Measurements from ENCODE around the gene CLK2. TPM values are rescaled to one million over a fixed set of nuclear protein-coding genes. Genes with fewer than 3 reads are reported as not detected.
"Not testable (repeated sequence)": the region's sequence is repeated elsewhere in the genome, so short reads cannot be mapped to it uniquely, and the experiment has no call there.

The CLK2 gene
- total RNA-seq, 2 experiments from 2014 or later: 110 to 112 TPM

DNA sequence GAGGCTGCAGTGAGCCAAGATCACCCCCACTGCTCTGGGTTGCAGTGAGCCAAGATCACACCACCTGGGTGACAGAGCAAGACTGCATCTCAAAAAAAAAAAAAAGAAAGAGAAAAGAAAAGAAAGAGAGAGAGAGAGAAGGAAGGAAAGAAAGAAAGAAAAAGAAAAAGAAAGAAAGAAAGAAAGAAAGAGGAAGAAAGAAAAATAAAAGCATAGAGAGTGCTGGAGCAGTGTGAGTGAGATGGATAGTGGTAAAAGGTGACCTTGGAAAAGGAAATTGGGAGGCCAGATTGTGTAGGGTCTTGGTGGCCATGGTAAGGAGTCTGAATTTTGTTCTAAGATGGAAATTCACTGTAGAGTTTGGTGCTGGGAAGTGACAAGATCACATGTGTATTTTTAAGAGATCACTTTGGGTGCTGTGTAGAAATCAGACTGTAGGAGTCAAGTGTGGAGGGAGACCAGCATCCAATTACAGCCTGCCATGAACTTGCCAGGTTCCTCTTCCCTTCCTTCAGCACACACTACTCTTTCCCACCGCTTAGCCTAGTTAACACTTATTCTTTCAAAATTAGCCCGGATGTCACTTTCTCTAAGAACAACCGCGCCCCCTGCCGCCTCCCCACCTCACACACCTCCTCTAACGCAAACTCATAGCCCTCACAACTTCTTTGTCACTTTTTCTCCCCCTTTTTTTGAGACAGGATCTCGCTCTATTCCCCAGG is 47.0 kb downstream of the CLK2 start:
- peak overlapping the region; percentile 92 for H3K27ac Mint-ChIP-seq
- POLR2A ChIA-PET: interaction anchor here (0.7 to 3.0 kb wide), 11 partner anchors 8 to 175 kb away, joined by 3 to 32 read pairs (median 14); partner anchors contain the start of genes ADAM15, KRTCAP2, MTX1 and THBS3

GRCh38 chr1:155225404-155225759 is 47.9 kb downstream of the CLK2 start:
- not testable (repeated sequence) for DNase-seq; ATAC-seq (ENCODE audit: low read depth); H3K36me3 Mint-ChIP-seq; H3K9me3 Mint-ChIP-seq; H3K27me3 Mint-ChIP-seq
- Mint-ChIP-seq H3K27ac (peak overlapping the region; percentile 92), H3K4me3 (peak overlapping the region; percentile 95), H3K4me1 (peaks cover 24% of the 10 kb centered on the region)
- POLR2A ChIA-PET: interaction anchor here (2.0 to 3.0 kb wide), 3 partner anchors 16 to 31 kb away, joined by 8 to 15 read pairs (median 10); partner anchors contain the start of genes MTX1 and THBS3

More for the DNA sequence above, 47.0 kb downstream of the CLK2 start:
- Mint-ChIP-seq H3K27me3 (no peaks in the 10 kb centered on the region), H3K9me3 (no peaks in the 10 kb centered on the region), H3K4me1 (peaks cover 24% of the 10 kb centered on the region), H3K36me3 (peaks cover 10% of the 10 kb centered on the region), H3K4me3 (peak overlapping the region; percentile 95)
- peak; percentile 84 for DNase-seq
- ATAC-seq (ENCODE audit: low read depth): peak; percentile 46

DNA sequence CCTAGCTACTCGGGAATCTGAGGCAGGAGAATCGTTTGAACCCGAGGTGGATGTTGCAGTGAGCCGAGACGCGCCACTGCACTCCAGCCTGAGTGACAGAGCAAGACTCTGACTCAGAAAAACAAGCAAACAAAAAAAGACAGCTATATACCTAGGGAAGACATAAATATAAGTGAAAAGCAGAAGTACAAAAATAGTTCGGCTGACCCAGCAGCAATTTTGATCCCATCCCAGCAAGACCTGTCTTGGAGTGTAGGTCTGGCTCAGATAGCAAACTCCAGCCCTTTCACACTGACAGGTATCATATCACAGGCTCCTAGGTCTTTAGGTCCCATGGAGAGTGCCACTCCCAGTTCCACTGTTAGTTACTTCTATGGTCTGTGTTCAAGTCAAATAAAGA is 50.3 kb downstream of the CLK2 start:
- POLR2A ChIA-PET: interaction anchor here (0.6 to 3.0 kb wide), 3 partner anchors 14 to 49 kb away, joined by 3 to 15 read pairs (median 3); partner anchors contain the start of genes MTX1 and THBS3
- H3K4me3 Mint-ChIP-seq: no peak overlapping the region
- no peak overlapping the region for H3K27ac Mint-ChIP-seq
- no peaks in the 10 kb centered on the region for H3K9me3 Mint-ChIP-seq
- peaks cover 36% of the 10 kb centered on the region for H3K4me1 Mint-ChIP-seq
- peaks cover 13% of the 10 kb centered on the region for H3K36me3 Mint-ChIP-seq
- ATAC-seq (ENCODE audit: low read depth) (no peak), DNase-seq (no peak)
- H3K27me3 Mint-ChIP-seq: no peaks in the 10 kb centered on the region

- not testable (repeated sequence) for H3K27me3 Mint-ChIP-seq; H3K4me3 Mint-ChIP-seq; DNase-seq; H3K9me3 Mint-ChIP-seq; ATAC-seq (ENCODE audit: low read depth); H3K36me3 Mint-ChIP-seq
- peak overlapping the region; percentile 91 for H3K27ac Mint-ChIP-seq
- peaks cover 23% of the 10 kb centered on the region for H3K4me1 Mint-ChIP-seq
- POLR2A ChIA-PET: interaction anchor here (2.9 kb wide), 1 partner anchor 12 kb away, joined by 17 read pairs; the partner anchor contains the start of genes MTX1 and THBS3
Observed at GRCh38 chr1:155220211-155220965, 52.9 kb downstream of the CLK2 start.

DNA sequence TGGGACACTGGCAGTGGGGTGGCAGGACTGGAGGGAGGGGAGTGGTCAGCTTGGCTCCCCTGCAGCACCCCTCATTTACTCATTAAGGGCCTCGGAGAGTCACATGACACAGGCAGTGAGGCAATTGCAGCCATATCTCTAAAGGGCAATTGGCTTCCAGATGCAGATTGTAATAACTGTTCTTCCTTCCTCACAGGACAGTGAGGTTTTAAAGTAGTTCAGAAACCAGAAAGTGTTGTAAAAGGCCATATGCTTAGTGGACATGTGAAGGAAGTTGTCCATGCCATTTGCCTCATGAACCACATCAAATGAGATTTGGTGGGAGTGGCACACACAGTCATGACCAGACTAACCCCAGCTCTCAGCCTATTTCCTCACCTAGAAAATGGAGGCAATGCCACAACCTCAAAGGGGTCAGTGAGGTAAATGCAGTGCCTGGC is 53.7 kb downstream of the CLK2 start:
- DNase-seq (no peak), ATAC-seq (ENCODE audit: low read depth) (peak; percentile 40)
- peak overlapping the region; percentile 68 for H3K4me3 Mint-ChIP-seq
- no peaks in the 10 kb centered on the region for H3K9me3 Mint-ChIP-seq
- H3K27me3 Mint-ChIP-seq: no peaks in the 10 kb centered on the region
- POLR2A ChIA-PET: interaction anchor here (0.5 to 2.9 kb wide), 4 partner anchors 12 to 61 kb away, joined by 4 to 17 read pairs (median 9); partner anchors contain the start of genes MTX1 and THBS3
- peaks cover 9% of the 10 kb centered on the region for H3K36me3 Mint-ChIP-seq
- H3K4me1 Mint-ChIP-seq: peaks cover 24% of the 10 kb centered on the region
- peak overlapping the region; percentile 91 for H3K27ac Mint-ChIP-seq

DNA sequence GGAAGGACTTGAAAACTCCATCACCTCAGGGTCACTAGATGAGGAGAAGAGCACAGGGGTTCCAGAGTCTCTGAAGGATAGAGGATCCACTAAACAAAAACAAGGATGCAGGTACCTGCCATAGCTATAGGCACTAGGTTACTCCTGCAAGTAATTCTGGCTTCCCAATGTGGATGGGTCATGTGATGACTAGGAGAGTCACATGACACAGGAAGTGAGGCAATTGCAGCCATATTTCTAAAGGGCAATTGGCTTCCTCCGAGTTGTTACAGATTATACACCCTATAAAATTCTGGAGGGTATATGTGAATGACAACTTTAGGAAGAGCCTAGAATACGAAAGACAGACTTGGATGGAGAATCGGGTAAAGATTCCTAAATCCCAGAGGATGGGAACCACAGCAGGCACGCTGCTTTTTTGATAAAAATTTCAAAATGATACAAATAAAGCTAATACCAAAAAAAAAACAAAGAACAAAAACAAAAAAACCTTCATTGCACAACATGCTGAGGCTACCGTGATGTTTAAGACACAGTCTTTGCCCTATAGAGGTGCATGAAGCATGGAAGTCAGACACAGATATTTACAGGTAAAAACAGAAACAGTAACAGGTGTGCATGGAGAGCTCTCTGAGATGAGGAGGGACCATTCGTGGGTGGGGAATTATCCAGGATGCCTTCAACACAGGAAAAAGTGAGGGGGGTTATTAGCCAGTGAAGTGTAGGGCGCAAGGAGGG is 54.3 kb downstream of the CLK2 start:
- ATAC-seq (ENCODE audit: low read depth): no peak
- POLR2A ChIA-PET: interaction anchor here (0.5 to 2.9 kb wide), 4 partner anchors 11 to 62 kb away, joined by 4 to 17 read pairs (median 9); partner anchors contain the start of genes MTX1 and THBS3

DNA sequence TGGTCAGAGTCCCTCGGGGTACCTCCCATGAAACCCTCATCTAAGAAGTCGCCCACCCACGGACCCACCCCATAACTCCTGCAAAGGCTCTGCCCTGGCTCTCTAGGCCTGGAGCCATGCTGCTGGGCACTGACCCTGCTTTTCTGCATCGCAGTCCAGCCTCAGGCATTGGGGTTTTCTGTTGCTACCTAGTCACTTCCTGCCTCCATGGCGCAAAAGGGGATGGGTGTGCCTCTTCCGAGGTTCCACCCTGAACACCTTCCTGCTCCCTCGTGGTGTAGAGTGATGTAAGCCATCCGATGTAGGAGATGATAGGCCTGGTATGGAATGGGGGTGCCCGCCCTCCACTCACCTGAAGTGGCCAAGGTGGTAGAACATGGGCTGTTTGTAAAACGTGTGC is 58.6 kb downstream of the CLK2 start:
- H3K4me3 Mint-ChIP-seq, H3K36me3 Mint-ChIP-seq, POLR2A ChIA-PET, H3K27me3 Mint-ChIP-seq, H3K9me3 Mint-ChIP-seq, DNase-seq, H3K27ac Mint-ChIP-seq: not testable (repeated sequence)
- peak; percentile 20 for ATAC-seq (ENCODE audit: low read depth)
- peaks cover 19% of the 10 kb centered on the region for H3K4me1 Mint-ChIP-seq

More for the DNA sequence above, 54.3 kb downstream of the CLK2 start:
- Mint-ChIP-seq H3K27ac (peak overlapping the region; percentile 91), H3K27me3 (no peaks in the 10 kb centered on the region), H3K4me3 (peak overlapping the region; percentile 68), H3K4me1 (peaks cover 24% of the 10 kb centered on the region), H3K36me3 (peaks cover 9% of the 10 kb centered on the region), H3K9me3 (no peaks in the 10 kb centered on the region)
- no peak for DNase-seq

Other genes starting within 250 kb of the CLK2 start
- gene DCST2, start 239.7 kb downstream of the CLK2 start, total RNA-seq: 1 to 10 TPM in 1 of 2 experiments, under 1 TPM in 1; 0.91 to 1.4 TPM
- not detected for gene DCST1, start 239.7 kb downstream of the CLK2 start, total RNA-seq
- 10 to 100 TPM; 37.0 to 37.3 TPM for gene ADAM15, start 222.2 kb downstream of the CLK2 start, total RNA-seq
- gene EFNA4, start 209.8 kb downstream of the CLK2 start, total RNA-seq: 1 to 10 TPM; 7.9 to 8.1 TPM
- 1 to 10 TPM; 3.6 to 4.2 TPM for gene EFNA3, start 194.7 kb downstream of the CLK2 start, total RNA-seq
- gene EFNA1, start 145.6 kb downstream of the CLK2 start, total RNA-seq: under 1 TPM; 0.25 to 0.48 TPM
- 10 to 100 TPM; 40.7 to 45.0 TPM for gene SLC50A1, start 137.7 kb downstream of the CLK2 start, total RNA-seq
- gene DPM3, start 133.0 kb downstream of the CLK2 start, total RNA-seq: 10 to 100 TPM; 60.0 to 71.1 TPM
- gene KRTCAP2, start 100.2 kb downstream of the CLK2 start, total RNA-seq: 100 to 1,000 TPM; 146 to 170 TPM
- 10 to 100 TPM; 12.4 to 13.4 TPM for gene TRIM46, start 99.7 kb downstream of the CLK2 start, total RNA-seq
- gene THBS3, start 65.6 kb downstream of the CLK2 start, total RNA-seq: 10 to 100 TPM; 25.1 to 26.3 TPM
- gene MTX1, start 64.8 kb downstream of the CLK2 start, total RNA-seq: 10 to 100 TPM; 31.5 to 31.7 TPM
- 10 to 100 TPM; 26.0 to 29.4 TPM for gene ENTREP3, start 18.0 kb downstream of the CLK2 start, total RNA-seq
- 10 to 100 TPM; 81.7 to 84.2 TPM for gene SCAMP3, start 11.1 kb downstream of the CLK2 start, total RNA-seq
- 1 to 10 TPM; 5.0 to 6.7 TPM for gene HCN3, start 4.0 kb upstream of the CLK2 start, total RNA-seq
- gene PKLR, start 27.9 kb upstream of the CLK2 start, total RNA-seq: not detected
- gene FDPS, start 35.4 kb upstream of the CLK2 start, total RNA-seq: 100 to 1,000 TPM; 238 to 242 TPM
- 10 to 100 TPM; 23.2 to 28.5 TPM for gene RUSC1, start 47.4 kb upstream of the CLK2 start, total RNA-seq

All from activated naive CD8-positive, alpha-beta T cell treated with anti-CD3 and anti-CD28 coated beads, Interleukin-2, amount 10 ng/mL, durations not matched to agents 7 days and 5 days (primary cell).